Panc1 (cell line): ENCODE results near the gene LTBP2. TPM values are rescaled to one million over a fixed set of nuclear protein-coding genes. Genes with fewer than 3 reads are reported as not detected.
A peak's percentile ranks its signal among the peaks of the same experiment; 100 is the strongest.

Source experiments
- ATAC-seq: fragments of 200-7000 bp; cut with Tn5 transposase; 2 replicates; pipeline ENCODE4 v1.9.1; 2020; ENCODE audit warnings: mild to moderate bottlenecking, moderate library complexity
- BruUV-seq: library from RNA; stranded (reverse); fragments of 400-500 nt; replicated peaks from 2 replicates; lab custom pipeline; 2021; lab: Mats Ljungman, UMichigan
- CTCF ChIA-PET: fragments of 300-600 bp; sonication (Branson Sonifier 250); formaldehyde crosslinking; loops from one replicate; lab custom pipeline; 2022; ENCODE audit warnings: antibody characterized with exemption; lab: Charles Lee
- POLR2A ChIA-PET: fragments of 300-600 bp; sonication (Branson Sonifier 250); formaldehyde crosslinking; loops from one replicate; lab custom pipeline; 2022; ENCODE audit warnings: antibody characterized with exemption; lab: Charles Lee
- DNase-seq: peaks from one replicate; pipeline ENCODE4 v3.0.0-alpha.2; 2010; ENCODE audit warnings: low read depth, low spot score
- H3K27ac ChIP-seq: 2 replicates; pipeline ENCODE4 v1.5.1; 2011; ENCODE audit warnings: mild to moderate bottlenecking, low read length, inconsistent platforms
- H3K27me3 ChIP-seq: fragments of 200-500 bp; sonication (Bioruptor generic); 2 replicates; pipeline ENCODE4 v1.6.0; 2014; ENCODE audit warnings: low read length, inconsistent platforms; ENCODE audit not compliant: control insufficient read depth, insufficient read depth
- H3K36me3 ChIP-seq: fragments of 200-500 bp; sonication (Bioruptor generic); 2 replicates; pipeline ENCODE4 v1.5.1; 2014; ENCODE audit warnings: inconsistent platforms, mild to moderate bottlenecking, low read length, moderate library complexity; ENCODE audit not compliant: control insufficient read depth, insufficient read depth
- H3K4me1 ChIP-seq: 2 replicates; pipeline ENCODE4 v1.5.1; 2011; ENCODE audit warnings: inconsistent platforms, mild to moderate bottlenecking, low read length, moderate library complexity; ENCODE audit not compliant: control insufficient read depth, insufficient read depth
- H3K4me3 ChIP-seq, 2 experiments: 2 replicates each; pipeline ENCODE4 v1.5.1; 2011 to 2012; ENCODE audit warnings: low read depth in 2 of 2, low read length in 2 of 2, mild to moderate bottlenecking in 2 of 2, inconsistent platforms in 1 of 2, moderate library complexity in 1 of 2
- H3K9me3 ChIP-seq: fragments of 200-500 bp; sonication (Bioruptor generic); 2 replicates; pipeline ENCODE4 v1.5.1; 2014; ENCODE audit warnings: low read depth, mild to moderate bottlenecking, inconsistent platforms, low read length, moderate library complexity; ENCODE audit not compliant: control insufficient read depth, insufficient read depth
- CTCF ChIP-seq: fragments of 450-650 bp; IDR thresholded peaks from 2 replicates; pipeline ENCODE4 v1.5.1; 2017; ENCODE audit warnings: mild to moderate bottlenecking
- POLR2AphosphoS5 ChIP-seq: IDR thresholded peaks from 2 replicates; pipeline ENCODE4 v1.6.1; 2012; ENCODE audit warnings: mild to moderate bottlenecking, low read depth, low read length, moderate library complexity
- REST ChIP-seq, 2 experiments: IDR thresholded peaks; 2 replicates each; pipeline ENCODE4 v1.6.1; 2011 to 2012; ENCODE audit warnings: low read depth in 2 of 2, control low read depth in 1 of 2, low read length in 1 of 2, mild to moderate bottlenecking in 1 of 2, moderate library complexity in 1 of 2; ENCODE audit not compliant: insufficient read depth in 1 of 2
- SIN3A ChIP-seq: IDR thresholded peaks from 2 replicates; pipeline ENCODE4 v1.6.1; 2012; ENCODE audit warnings: low read depth, mild to moderate bottlenecking, low read length, moderate library complexity, borderline replicate concordance; ENCODE audit not compliant: insufficient read depth
- TCF7L2 ChIP-seq: IDR thresholded peaks from 2 replicates; pipeline ENCODE4 v1.6.1; 2011; ENCODE audit warnings: mild to moderate bottlenecking, low read depth, low read length, inconsistent platforms
- in situ Hi-C: cut with HindIII; loops from 2 replicates; pipeline ENCODE4 v1.10.0; 2016; ENCODE audit warnings: low sequenced_read_pairs, low pct_unique_long_range_greater_than_20kb
- intact Hi-C: fragments of 100-400 bp; cut with micrococcal nuclease; formaldehyde crosslinking; loops from one replicate; pipeline ENCODE4 v1.10.0; 2022; ENCODE audit not compliant: unreplicated experiment
- total RNA-seq: library from RNA; stranded (reverse); gene quantifications from one replicate; pipeline ENCODE4 v1.2.1, GENCODE V29; 2021; ENCODE audit not compliant: unreplicated experiment

The LTBP2 gene
- total RNA-seq, 1 experiment from 2014 or later, result 69.8 TPM

- Histone ChIP-seq H3K36me3 (no peaks in the 10 kb centered on the region), H3K9me3 (no peaks in the 10 kb centered on the region), H3K27ac (0 out of 2 replicates have a peak overlapping the region, but pooled peaks have one; percentile 2), H3K4me1 (no peaks in the 10 kb centered on the region), H3K27me3 (no peaks in the 10 kb centered on the region), H3K4me3 (no peak overlapping the region)
- POLR2A ChIA-PET, result no interaction called here
- intact Hi-C loops (no loop called here), in situ Hi-C loops (no loop called here)
- no TSS peak for BruUV-seq
- DNase-seq (no peak), ATAC-seq (no peak)
- CTCF ChIA-PET, result no interaction called here
- TF ChIP-seq TCF7L2 (no peak), SIN3A (no peak), CTCF (no peak), REST (IDR thresholded peaks at IDR 0.05; ENCODE audit: insufficient read depth in 1 of 2, low read depth in 2 of 2, low read length in 1 of 2) (no peak), POLR2AphosphoS5 (no peak)
Observed at GRCh38 chr14:74635847-74636246, 23.8 kb upstream of the LTBP2 start.

- no peak overlapping the region for H3K4me3 ChIP-seq
- ATAC-seq (no peak), DNase-seq (no peak)
- CTCF ChIA-PET, result no interaction called here
- H3K9me3 ChIP-seq, result no peaks in the 10 kb centered on the region
- no TSS peak for BruUV-seq
- H3K27ac ChIP-seq, result no peak overlapping the region
- no peaks in the 10 kb centered on the region for H3K4me1 ChIP-seq
- no peaks in the 10 kb centered on the region for H3K27me3 ChIP-seq
- H3K36me3 ChIP-seq, result no peaks in the 10 kb centered on the region
- TF ChIP-seq CTCF (no peak), REST (IDR thresholded peaks at IDR 0.05; ENCODE audit: insufficient read depth in 1 of 2, low read depth in 2 of 2, low read length in 1 of 2) (no peak), POLR2AphosphoS5 (no peak), SIN3A (no peak), TCF7L2 (no peak)
- POLR2A ChIA-PET, result no interaction called here
- in situ Hi-C loops, result no loop called here
- intact Hi-C loops, result no loop called here
Observed at GRCh38 chr14:74634964-74635363, 22.9 kb upstream of the LTBP2 start.
